GM12891 (cell line): Measurements from ENCODE around the gene TCF12.

Experiments used
- POLR2A ChIP-seq: IDR thresholded peaks from 2 replicates; pipeline ENCODE4 v1.6.1; 2011; ENCODE audit warnings: low read depth, low read length, control low read depth
- POLR2AphosphoS5 ChIP-seq: IDR thresholded peaks from 2 replicates; pipeline ENCODE4 v1.6.1; 2011; ENCODE audit warnings: low read depth, low read length, control low read depth
- TAF1 ChIP-seq: IDR thresholded peaks from 2 replicates; pipeline ENCODE4 v1.6.1; 2011; ENCODE audit warnings: low read depth, low read length, control low read depth

- TF ChIP-seq POLR2AphosphoS5, result no peak
- TF ChIP-seq POLR2A, result no peak
- no peak for TF ChIP-seq TAF1
Observed at GRCh38 chr15:57333487-57333886, 415.0 kb downstream of the TCF12 start.
